NCI-H1436 (cell line): ENCODE results near the gene PEAK3.

Experiments used
- DNase-seq: peaks from one replicate; lab custom pipeline; 2025; lab: John Stamatoyannopoulos, UW

Gene PEAK3

DNA sequence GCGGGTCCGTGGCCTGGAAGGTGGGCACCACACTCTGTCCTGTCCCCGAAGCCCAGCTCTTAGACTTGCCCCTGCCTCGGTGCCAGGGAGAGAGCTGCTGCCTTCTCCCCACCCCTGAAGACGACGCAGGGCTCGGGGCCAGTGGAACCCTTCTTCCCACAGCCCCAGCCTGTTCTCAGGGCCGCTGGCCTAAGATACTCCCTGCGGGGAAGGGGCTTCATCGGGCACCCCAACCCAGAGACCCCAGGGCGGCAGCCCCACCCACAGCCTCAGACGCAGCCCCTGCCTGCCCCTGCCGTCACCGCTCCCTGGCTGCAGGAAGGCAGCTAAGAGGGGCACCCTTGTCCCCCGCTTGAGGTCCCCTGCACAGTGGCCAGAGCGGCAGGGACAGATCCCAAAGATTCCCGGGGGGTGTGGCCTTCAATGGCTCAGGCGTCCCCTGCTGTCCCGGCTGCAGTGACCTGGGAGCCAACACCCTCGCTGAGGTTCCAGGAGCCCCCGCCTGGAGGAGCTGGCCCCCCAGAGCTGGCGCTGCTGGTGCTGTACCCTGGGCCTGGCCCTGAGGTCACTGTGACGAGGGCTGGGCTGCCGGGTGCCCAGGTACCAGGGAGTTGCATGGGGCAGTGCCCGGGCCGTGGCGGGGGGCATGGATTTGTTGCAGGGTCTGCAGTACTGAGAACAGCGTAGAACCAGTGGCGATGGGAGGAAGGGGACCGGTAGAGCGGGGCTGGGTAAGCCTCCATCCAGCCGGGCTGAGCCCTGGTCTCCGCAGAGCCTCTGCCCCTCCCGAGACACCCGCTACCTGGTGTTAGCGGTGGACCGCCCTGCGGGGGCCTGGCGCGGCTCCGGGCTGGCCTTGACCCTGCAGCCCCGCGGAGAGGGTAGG, 31.9 kb downstream of the PEAK3 start:
- DNase-seq, result no peak

DNA sequence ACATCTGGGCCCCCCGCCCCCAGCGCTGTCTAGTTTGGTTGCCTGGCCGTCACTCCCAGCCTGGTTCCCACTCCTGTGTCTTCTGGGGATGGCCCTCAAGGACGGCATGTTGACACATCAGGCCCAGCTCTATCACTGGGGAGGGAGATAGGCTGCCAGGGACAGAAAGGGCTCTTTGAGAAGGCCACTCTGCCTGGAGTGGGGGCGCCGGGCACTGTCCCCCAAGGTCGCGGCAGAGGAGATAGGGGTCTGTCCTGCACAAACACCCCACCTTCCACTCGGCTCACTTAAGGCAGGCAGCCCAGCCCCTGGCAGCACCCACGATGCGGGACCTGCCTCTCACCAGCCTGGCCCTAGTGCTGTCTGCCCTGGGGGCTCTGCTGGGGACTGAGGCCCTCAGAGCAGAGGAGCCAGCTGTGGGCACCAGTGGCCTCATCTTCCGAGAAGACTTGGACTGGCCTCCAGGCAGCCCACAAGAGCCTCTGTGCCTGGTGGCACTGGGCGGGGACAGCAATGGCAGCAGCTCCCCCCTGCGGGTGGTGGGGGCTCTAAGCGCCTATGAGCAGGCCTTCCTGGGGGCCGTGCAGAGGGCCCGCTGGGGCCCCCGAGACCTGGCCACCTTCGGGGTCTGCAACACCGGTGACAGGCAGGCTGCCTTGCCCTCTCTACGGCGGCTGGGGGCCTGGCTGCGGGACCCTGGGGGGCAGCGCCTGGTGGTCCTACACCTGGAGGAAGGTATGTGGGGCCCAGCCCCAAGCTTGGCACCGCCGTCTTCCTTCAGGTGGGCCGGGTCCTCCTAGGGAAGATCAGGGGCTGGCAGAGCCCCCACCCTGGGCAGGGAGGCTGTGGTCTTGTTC, 32.7 kb downstream of the PEAK3 start, which contains the start of gene AMH:
Gene AMH (plus strand): TSS at position 314 of the 857 bp plus-strand sequence. CDS start 10 bp downstream, at position 324.
- DNase-seq, result no peak

DNA sequence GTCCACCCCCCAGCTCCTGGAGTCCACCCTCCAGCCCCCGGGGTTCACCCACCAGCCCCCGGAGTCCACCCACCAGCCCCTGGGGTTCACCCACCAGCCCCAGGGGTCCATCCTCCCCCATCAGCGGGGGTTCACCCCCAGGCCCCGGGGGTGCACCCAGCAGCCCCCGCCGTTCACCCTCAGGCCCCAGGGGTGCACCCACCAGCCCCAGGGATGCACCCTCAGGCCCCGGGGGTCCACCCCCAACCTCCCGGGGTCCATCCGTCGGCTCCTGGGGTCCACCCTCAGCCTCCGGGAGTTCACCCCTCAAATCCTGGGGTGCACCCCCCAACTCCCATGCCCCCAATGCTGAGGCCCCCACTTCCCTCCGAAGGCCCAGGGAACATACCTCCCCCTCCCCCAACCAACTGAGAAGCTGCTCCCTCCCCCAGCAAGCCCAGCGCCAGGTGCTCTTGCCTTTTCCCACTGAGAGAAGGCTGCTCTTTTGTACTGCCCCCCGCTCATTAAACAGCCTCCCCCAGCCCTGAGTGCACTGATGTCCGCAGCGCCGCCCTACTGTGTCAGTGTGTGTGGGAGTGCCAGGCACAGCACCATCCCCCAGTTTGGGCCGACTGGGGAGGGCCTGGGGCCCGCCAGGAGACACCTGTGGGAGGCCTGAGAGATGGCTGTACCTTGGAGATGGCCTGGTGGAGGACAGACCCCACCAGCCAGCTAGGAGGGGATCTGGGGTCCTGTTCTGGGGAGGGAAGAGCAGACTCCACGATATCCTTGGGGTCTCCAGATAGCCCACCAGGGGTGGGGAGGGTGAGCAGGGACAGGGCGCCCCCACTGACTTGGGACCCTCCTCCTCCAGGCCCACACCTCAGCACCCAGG, 33.6 kb downstream of the PEAK3 start:
- DNase-seq, result no peak

DNA sequence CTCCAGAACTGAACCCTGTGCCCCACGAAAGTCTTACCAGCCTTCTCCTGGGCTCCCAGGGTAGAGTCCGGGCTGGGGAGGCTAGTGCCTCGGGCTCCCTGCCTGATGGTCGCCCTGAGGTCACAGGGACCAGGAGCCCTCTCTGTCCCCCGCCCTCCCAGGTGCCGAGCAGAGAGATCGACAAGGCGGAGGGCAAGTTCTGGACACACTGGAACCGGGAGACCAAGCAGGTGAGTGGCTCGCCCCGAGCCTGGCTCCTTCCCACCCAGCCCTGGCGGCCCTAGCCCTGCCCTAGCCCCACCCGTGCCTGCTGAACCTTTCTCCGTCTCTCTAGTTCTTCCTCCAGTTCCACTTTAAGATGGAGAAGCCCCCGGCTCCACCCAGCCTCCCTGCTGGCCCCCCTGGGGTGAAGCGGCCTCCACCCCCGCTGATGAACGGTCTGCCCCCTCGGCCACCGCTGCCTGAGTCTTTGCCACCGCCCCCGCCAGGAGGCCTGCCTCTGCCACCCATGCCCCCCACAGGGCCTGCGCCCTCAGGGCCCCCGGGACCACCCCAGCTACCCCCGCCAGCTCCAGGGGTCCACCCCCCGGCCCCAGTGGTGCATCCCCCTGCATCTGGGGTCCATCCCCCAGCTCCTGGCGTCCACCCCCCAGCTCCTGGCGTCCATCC, 34.4 kb downstream of the PEAK3 start:
- no peak for DNase-seq

DNA sequence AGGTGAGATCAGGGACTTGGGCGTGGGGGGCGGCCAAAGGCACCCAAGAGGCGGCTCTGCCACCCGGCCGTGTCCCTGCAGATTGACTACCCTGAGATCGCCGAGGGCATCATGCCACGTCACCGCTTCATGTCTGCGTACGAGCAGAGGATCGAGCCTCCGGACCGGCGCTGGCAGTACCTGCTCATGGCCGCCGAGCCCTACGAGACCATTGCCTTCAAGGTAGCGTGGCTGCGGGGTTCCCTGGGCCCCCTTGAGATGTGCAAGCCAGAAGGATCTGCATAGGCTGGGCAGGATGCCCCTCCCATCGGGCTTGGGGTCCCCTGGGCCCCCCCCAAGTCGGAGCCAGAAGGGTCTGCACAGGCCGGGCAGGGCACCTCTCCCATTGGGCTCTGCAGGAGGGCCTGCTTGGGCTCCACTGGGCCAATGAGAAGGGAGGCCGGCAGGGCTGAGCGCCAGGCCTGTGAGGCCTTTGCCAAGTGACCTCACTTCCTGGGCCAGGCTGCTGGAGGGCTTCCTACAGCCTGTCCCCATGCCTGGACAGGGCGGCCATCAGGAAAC, 35.1 kb downstream of the PEAK3 start:
- no peak for DNase-seq

DNA sequence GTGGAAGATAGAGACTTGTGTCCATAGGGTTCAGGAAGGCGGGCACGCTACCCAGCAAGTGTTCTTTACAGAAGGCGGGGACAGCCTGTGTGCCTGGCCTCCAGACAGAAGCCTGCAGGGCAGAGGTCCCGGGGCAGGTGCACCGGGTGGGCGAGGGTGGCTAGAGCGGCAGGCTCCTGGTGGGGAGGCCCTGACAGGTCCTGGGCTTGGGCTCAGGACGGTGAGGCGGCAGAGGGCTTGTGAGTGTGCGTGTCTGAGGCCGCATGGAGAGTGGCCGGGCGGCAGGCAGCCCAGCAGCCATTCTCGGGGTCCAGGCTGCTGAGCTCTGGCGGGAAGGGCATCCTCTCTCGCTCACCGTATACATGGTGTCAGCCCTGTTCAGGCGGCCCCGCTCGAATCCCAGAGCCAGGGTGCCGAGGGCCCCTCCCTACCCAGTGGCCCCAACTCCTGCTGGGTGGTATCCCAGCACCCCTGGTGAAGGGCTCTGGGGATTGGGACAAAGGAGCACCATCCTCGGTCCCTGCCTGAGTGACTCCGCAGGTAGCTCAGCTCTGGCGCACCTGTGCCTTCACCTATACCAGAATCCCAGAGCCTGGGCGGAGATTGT, 35.9 kb downstream of the PEAK3 start:
- no peak for DNase-seq

DNA sequence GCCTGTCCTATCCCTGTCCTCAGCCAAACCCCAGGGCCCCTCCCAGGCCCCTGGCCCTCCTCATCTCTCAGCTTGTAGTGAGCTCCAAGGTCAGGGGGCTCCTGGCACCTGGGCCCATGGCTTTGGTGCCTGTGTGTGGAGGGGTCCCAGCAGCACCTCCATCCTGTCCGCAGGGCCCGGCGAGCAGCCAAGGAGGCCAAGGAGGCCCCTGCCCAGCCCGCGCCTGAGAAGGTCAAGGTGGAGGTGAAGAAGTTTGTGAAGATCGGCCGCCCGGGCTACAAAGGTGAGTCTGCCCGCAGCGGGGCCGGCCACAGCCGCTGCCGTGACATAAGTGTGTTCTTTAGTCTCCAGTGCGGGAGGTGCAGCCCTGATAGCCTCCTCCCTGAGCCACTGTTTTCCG, 36.7 kb downstream of the PEAK3 start:
- DNase-seq, result no peak

DNA sequence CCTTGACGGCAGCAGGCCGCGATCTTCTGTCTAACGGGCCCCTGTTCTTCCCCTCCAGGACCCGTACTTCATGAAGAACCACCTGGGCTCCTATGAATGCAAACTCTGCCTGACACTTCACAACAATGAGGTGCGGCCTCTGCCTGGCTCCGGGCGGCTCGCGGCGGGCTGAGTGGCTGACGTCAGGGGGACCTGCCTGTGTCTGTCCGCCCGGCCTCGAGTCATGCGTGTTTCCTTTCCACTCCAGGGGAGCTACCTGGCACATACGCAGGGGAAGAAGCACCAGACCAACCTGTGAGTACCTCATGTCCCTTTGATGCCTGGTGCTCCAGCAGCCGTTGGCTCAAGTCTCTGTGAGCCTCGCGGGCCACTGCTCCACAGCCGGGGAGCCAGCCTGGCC, 37.5 kb downstream of the PEAK3 start:
- DNase-seq, result no peak

DNA sequence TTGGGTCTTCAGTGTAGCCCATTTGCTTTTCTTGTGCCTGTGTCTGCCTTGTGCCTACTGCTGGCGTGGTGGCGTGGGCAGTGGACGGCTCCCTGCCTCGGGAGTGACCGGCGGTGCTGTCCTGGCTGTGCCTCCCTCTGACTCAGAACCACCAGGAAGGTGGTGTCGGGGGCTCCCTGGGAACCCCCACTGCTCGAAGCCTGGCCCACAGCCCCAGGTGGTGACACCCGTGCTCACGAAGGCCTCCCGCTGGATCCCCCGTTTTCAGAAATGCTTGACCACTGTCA, 37.9 kb downstream of the PEAK3 start:
- DNase-seq, result no peak

DNA sequence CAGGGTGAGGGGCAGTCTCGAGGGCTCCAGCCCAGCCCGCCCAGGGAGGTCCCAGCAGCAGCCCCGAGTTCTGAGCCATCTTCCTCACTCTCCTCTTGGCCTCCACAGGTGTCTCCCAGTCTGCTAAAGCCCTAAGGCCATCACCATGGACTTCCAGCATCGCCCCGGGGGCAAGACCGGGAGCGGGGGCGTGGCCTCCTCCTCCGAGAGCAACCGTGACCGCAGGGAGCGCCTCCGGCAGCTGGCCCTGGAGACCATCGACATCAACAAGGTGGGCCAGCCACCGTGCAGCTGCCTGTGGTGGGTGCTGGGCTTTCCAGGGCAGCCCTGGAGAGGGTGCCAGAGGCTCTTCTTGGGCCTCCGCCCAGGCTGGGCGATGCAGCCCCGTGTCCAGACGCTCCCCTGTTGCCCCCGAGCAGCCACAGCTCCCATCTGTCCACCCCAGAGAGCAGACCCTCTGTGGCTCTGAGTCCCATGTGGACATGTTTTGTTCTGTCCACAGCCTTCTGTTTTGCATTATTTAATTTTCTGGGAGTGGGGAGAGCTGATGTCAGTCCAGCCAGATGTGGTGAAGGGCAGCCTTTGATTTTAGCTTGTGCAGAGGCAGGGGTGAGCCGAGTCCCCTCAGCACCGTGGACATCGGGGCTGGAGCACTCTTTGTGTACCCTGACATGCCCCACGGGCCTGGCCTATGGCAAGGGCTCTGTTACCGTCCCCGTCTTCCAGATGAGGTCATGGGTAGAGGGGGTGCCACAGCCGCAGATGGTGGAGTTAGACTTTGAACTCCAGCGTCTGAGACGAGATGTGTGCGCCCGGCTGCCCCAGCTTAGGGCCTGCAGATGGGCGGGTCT, 38.5 kb downstream of the PEAK3 start:
- DNase-seq, result no peak

DNA sequence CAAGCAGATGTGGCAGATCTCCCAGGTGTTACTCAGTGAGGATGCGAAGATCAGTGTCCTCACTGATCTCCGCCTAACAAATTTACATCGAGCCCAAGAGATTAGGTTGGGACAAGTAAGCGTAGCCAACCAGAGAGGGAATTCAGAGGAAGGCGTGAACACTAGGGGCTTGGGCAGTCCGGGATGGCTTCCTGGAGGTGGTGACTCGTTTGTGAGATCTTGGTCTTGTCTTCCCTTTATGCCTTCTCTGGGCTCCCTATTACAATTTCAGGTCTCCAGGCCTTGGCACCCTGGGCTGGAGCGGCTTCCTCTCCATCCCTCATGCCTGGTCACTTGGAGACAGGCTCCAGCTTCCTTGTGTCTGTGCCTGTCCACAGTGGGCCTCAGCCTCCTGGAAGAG, 39.2 kb downstream of the PEAK3 start:
- no peak for DNase-seq

DNA sequence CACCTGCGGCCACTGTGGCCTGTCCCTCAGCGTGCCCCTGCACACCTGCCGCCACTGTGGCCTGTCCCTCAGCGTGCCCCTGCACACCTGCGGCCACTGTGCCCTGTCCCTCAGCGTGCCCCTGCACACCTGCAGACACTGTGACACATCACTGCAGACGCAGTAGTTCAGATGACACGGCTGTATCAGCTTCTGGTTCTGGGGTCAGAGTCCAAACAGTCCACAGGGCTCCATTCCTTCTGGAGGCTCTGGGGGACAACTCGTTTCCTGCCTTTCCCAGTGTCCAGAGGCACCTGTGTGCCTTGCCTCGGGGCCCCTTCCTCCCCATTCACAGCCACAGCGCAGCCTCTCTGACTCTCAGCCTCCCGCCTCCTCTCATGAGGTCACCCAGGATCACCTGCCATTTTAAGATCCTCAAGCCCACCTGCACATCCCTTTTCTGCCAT, 39.9 kb downstream of the PEAK3 start:
- DNase-seq, result no peak

DNA sequence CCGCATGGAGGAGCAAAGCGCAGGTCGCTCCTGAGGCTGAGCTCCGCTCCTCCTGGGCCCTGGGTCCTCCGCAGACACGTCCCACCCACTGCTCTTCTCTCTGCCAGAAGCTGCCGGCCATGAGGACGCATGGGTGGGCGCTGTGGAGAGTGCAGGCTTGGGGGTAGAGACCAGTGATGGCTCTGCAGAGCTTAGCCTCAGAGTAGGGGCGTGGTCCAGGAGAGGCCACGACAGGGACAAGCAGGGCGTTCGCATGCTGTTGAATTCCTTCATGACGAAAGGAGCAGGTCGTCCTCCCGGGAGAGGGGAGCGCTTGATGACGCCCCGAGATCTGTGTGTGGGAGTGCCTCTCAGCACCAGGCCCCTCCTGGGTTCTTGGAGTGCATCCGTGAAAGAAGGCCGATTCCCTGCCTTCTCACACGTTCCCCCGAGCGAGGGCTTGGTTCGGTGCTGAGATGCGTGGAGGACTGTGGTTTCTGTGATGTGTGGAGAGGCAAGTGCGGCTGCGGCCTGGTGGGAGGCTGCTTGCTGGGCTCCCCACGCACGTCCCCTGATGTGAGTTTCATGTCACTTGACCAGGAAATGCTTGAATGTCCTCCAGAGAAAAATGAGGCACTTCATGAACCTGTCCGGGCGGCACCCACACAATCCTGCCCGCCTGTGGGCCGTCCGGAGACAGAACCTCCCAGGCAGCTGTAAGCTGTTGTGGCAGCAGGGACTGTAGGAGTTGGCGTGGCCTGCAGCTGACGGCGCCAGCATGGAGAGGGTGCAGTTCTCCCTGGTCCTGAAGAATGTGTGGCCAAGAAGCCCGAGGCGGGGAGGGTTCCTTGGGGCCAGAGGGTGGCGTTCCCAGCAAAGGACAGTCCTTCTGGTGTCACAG, 40.9 kb downstream of the PEAK3 start:
- no peak for DNase-seq

DNA sequence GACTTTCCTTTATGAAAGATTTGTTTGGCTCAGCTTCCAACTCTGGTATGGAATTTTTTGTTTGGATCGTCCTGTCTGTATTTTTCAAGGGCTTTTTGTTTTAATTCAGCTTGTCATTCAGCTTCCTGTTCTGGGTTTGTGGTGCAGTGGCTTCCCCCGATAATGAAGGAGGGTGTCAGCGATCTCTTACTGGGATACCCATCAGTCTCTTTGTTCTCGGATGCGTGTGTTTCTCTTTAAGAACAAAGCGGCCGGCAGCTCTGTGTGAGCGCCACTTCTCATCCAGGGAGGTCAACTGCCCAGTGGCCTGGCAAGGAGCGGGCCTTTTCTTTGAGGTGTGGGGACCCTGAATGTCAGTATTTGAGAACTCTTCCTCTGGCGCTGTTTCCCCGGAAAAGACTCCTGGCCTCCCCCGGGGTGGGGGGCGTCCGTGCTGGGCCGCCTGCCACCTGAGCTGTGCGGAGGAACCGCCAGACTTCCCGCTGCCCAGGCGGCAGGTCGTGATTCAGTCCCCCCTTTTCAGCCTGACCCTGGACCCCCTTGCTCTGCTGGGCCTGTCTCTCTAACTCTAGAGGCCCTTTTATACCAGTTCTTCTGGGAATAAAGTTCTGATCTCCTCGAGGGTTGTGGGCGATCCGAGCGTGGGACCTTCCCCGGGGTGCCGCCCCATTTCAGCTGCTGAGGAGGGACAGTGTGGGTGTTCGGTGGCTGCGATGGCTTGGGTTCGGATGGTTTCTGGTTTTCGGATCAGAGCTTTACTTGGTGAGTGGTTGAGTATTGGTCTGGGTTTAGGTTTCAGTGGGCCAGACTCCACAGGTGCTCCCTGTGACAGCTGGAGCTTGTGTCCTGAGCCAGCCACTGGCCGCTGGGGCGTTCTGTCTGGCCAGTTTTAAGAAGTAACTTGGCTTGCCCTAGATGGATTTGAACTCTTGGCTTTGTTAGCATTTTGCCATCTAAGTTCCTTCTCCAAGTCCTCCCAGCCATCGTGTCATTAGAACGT, 41.9 kb downstream of the PEAK3 start:
- DNase-seq, result no peak

DNA sequence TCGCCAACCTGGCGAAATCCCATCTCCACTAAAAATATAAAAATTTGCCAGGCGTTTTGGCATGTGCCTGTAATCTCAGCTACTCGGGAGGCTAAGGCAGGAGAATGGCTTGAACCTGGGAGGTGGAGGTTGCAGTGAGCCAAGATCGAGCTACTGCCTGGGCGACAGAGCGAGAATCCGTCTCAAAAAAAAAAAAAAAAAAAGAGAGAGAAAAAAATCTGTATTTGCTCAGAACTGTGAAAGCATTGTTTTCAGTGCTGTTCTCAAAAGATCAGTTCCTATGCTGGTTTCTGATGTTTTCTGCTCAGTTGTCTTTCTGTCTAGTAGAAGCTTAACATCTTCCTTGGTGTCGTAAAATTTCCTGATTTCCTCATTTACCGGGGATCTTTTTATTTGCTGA, 42.8 kb downstream of the PEAK3 start:
- DNase-seq, result no peak

DNA sequence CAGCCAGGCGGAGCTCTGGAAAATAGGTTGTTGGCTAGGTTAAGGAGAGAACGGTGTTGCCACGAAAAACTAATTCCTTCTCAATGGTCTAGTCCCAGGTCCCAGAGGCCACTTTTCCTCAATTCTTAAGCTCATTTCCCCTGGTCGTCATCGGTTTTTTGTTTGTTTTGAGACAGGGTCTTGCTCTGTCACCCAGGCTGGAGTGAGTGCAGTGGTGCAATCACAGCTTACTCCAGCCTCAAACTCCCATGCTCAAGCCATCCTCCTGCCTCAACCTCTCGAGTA, 44.2 kb downstream of the PEAK3 start:
- no peak for DNase-seq

DNA sequence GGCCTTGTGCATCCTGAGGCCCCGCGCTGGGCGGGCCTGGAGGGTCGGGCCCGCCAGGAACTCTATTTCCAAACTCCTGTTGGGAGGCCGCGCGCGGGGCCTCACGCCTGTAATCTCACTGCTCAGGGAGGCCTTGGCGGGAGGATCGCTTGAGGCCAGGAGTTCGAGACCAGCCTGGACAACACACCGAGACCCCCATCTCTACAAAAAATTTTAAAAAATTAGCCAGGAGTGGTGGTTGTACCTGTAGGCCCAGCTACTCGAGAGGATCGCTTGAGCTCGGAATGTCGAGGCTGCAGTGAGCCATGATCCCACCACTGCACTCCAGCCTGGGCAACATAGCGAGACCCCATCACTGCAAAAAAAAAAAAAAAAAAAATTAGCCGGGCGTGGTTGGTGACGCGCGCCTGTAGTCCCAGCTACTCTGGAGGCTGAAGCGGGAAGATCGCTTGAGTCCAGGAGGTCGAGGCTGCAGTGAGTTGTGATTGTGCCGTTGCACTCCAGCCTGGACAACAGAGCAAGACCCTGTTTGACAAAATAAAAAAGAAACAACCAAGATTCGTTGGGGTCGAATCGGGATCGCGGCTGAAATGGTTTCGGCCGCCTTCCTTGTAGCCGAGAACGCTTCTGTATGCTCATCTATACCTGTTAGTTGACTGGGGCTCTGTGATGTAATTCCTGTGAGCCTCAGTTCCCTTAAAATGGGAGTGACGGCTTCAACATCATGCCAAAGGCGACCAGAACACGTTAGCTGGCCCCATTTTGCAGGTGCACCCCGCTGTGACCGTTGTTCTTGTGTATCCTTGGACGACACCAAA, 44.7 kb downstream of the PEAK3 start:
- DNase-seq, result no peak
